PFSK-1 (cell line): ENCODE results near the gene CHD6.

ENCODE experiments used
- FOXP2 ChIP-seq: optimal IDR thresholded peaks from 2 replicates; pipeline ENCODE3; 2011; ENCODE audit warnings: borderline replicate concordance, control low read depth, inconsistent platforms; ENCODE audit not compliant: insufficient read depth; ENCODE audit errors: extremely low read length, extremely low read depth
- POLR2AphosphoS5 ChIP-seq: IDR thresholded peaks from 2 replicates; pipeline ENCODE4 v1.6.1; 2012; ENCODE audit warnings: low read depth, mild to moderate bottlenecking, control low read depth, low read length, moderate library complexity
- REST ChIP-seq, 2 experiments: IDR thresholded peaks; 2 replicates each; pipeline versions ENCODE4 v1.6.1 to v1.8.0; 2011 to 2012; ENCODE audit warnings: low read depth in 2 of 2, low read length in 2 of 2, control low read depth in 1 of 2, inconsistent platforms in 1 of 2, mild to moderate bottlenecking in 1 of 2, moderate library complexity in 1 of 2; ENCODE audit not compliant: insufficient read depth in 1 of 2

DNA sequence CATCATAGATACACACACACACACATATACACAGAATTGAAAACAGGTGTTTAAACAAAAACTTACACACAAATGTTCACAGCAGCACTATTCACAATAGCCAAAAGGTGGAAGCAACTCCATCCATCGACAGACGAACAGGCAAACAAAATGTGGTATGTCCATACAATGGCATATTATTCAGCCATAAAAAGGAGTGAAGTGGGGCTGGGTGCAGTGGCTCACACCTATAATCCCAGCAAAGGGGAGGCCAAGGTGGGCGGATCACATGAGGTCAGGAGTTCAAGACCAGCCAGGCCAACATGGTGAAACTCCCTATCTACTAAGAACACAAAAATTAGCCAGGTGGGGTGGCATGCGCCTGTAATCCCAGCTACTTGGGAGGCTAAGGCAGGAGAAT, 80.3 kb downstream of the CHD6 start:
- TF ChIP-seq POLR2AphosphoS5 (no peak), REST (IDR thresholded peaks at IDR 0.05; ENCODE audit: insufficient read depth in 1 of 2, low read depth in 2 of 2, low read length in 2 of 2) (no peak), FOXP2 (no peak)
